ENCODE data around the gene LRRC4C. TPM values are rescaled to one million over a fixed set of nuclear protein-coding genes. Genes with fewer than 3 reads are reported as not detected.

LRRC4C gene
- total RNA-seq, 2 donors from 2014 or later, result 0.95 to 3.2 TPM

DNA sequence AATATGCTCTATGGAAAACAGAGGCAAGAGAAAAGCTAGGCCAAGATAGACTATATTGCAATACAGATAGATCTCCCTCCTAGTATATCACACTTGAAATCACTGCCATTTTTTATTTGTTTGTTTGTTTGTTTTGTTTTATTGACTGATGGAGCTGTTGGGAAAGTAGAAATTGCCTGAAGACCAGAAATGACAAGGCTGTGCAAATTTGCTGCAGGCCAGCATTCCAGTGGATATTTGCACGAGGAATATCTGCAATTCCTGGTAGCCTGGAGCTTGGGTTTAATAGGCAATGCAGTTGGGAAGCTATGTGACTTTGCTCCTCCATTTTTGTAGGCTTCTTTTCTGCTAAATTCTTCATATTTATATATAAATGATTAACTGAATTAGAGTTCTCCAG is 991.7 kb downstream of the LRRC4C start:
- Histone ChIP-seq H3K27me3 (replicated peaks; ENCODE audit: insufficient read depth) (no peaks in the 10 kb centered on the region), H3K4me3 (no peak overlapping the region), H3K27ac (no peak overlapping the region), H3K4me1 (ENCODE audit: control insufficient read depth in 1 of 2, low read depth in 2 of 2) (no peaks in the 10 kb centered on the region), H3K36me3 (no peaks in the 10 kb centered on the region), H3K9me3 (no peaks in the 10 kb centered on the region)
- DNase-seq (ENCODE audit: low spot score), result no peak
- TF ChIP-seq, protein P1, sequence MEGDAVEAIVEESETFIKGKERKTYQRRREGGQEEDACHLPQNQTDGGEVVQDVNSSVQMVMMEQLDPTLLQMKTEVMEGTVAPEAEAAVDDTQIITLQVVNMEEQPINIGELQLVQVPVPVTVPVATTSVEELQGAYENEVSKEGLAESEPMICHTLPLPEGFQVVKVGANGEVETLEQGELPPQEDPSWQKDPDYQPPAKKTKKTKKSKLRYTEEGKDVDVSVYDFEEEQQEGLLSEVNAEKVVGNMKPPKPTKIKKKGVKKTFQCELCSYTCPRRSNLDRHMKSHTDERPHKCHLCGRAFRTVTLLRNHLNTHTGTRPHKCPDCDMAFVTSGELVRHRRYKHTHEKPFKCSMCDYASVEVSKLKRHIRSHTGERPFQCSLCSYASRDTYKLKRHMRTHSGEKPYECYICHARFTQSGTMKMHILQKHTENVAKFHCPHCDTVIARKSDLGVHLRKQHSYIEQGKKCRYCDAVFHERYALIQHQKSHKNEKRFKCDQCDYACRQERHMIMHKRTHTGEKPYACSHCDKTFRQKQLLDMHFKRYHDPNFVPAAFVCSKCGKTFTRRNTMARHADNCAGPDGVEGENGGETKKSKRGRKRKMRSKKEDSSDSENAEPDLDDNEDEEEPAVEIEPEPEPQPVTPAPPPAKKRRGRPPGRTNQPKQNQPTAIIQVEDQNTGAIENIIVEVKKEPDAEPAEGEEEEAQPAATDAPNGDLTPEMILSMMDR (IDR thresholded peaks at IDR 0.05), result no peak
- ATAC-seq (ENCODE audit: insufficient number of reproducible peaks, low FRiP score, low read depth), result no peak

DNA sequence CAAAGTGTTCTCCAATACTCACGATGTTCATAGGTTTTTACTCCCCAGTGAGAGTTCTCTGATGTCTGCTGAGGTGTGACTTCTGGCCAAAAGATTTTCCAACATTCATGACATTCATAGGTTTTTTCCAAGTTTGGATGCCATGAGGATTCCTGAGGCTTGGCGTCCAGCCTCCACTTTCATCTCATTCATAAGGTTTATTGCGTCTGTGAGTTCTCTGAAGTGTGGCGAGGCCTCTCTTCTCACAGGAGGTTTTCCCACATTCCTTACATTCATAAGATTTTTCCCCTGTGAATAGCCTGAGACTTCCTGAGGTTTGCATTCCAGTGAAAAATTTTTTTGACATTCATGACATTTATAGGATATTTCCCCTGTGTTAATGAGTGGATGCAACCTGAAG is 1014.1 kb downstream of the LRRC4C start:
- Histone ChIP-seq H3K27me3 (replicated peaks; ENCODE audit: insufficient read depth) (no peaks in the 10 kb centered on the region), H3K4me3 (no peak overlapping the region), H3K36me3 (no peaks in the 10 kb centered on the region), H3K4me1 (ENCODE audit: control insufficient read depth in 1 of 2, low read depth in 2 of 2) (no peaks in the 10 kb centered on the region), H3K9me3 (peaks cover 3% of the 10 kb centered on the region), H3K27ac (no peak overlapping the region)
- ATAC-seq (ENCODE audit: insufficient number of reproducible peaks, low FRiP score, low read depth), result no peak
- DNase-seq (ENCODE audit: low spot score), result no peak
- TF ChIP-seq, protein P1 (IDR thresholded peaks at IDR 0.05), result no peak

DNA sequence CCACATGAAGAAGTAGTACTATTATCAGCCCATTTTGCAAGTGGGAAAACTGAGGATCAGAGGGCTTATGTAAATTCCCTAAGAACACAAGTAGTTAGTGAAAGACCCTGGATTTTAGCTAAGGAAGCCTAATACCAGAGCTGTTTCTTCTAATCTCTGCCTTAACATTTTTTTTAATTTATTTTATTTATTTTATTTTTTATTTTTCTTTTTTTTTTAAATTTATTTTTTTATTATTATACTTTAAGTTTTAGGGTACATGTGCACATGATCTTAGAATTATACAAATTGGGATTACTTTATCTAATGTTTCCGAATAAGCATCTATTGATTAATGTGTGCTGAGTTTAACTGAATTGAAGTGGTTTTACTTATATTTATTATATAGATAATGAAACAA is 1015.3 kb downstream of the LRRC4C start:
- ATAC-seq (ENCODE audit: insufficient number of reproducible peaks, low FRiP score, low read depth) (no peak), DNase-seq (ENCODE audit: low spot score) (no peak)
- Histone ChIP-seq H3K4me1 (ENCODE audit: control insufficient read depth in 1 of 2, low read depth in 2 of 2) (no peaks in the 10 kb centered on the region), H3K4me3 (no peak overlapping the region), H3K9me3 (peaks cover 3% of the 10 kb centered on the region), H3K36me3 (no peaks in the 10 kb centered on the region), H3K27ac (no peak overlapping the region), H3K27me3 (replicated peaks; ENCODE audit: insufficient read depth) (no peaks in the 10 kb centered on the region)
- TF ChIP-seq, protein P1 (IDR thresholded peaks at IDR 0.05), result no peak

DNA sequence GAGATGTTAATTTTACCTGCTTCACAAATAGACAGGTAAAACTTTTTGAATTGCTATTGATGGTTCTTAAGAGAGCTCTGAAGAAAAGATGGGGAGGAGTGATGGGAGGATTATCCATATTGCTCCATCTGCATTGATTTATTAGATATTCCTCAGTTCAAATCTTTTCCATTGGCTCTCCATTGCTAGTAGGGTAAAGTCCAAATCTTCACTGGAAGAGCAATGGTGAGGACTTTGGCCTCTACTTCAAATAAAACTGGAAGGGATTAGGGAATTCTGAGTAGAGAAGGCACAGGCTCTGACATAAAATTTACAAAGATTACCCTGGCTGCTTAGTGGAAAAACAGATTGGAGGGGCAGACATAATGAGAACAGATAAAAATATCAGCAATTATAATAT is 1024.1 kb downstream of the LRRC4C start:
- Histone ChIP-seq H3K27ac (no peak overlapping the region), H3K4me3 (no peak overlapping the region), H3K27me3 (replicated peaks; ENCODE audit: insufficient read depth) (no peaks in the 10 kb centered on the region), H3K36me3 (no peaks in the 10 kb centered on the region), H3K9me3 (no peaks in the 10 kb centered on the region), H3K4me1 (ENCODE audit: control insufficient read depth in 1 of 2, low read depth in 2 of 2) (no peaks in the 10 kb centered on the region)
- ATAC-seq (ENCODE audit: insufficient number of reproducible peaks, low FRiP score, low read depth) (no peak), DNase-seq (ENCODE audit: low spot score) (no peak)
- TF ChIP-seq, protein P1 (IDR thresholded peaks at IDR 0.05), result no peak

DNA sequence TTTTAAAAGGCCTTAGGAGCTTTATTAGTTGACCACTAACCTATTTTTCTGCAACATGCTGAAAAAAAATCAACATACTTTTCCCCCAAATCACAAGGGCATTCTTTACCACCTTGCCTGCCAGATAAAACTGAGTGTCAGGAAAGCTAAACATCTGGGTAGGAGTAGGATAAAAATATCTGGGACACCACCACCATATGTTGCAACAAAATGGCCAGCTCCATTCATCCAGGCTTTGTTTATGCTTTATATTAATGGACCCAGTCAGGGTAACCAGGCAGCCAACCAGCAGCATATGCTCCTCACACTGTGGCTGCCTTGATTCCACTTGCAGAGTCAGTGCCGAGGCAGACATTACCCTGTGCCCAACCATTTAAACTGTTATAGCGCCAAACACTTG is 1024.5 kb downstream of the LRRC4C start:
- no peaks in the 10 kb centered on the region for H3K27me3 ChIP-seq (replicated peaks; ENCODE audit: insufficient read depth)
- H3K4me3 ChIP-seq, result no peak overlapping the region
- no peaks in the 10 kb centered on the region for H3K9me3 ChIP-seq
- ATAC-seq (ENCODE audit: insufficient number of reproducible peaks, low FRiP score, low read depth) (no peak), DNase-seq (ENCODE audit: low spot score) (no peak)
- no peak overlapping the region for H3K27ac ChIP-seq
- H3K4me1 ChIP-seq (ENCODE audit: control insufficient read depth in 1 of 2, low read depth in 2 of 2), result no peaks in the 10 kb centered on the region
- TF ChIP-seq, protein P1 (IDR thresholded peaks at IDR 0.05), result no peak
- no peaks in the 10 kb centered on the region for H3K36me3 ChIP-seq
